ENCODE data around the gene STX5. TPM values are rescaled to one million over a fixed set of nuclear protein-coding genes. Genes with fewer than 3 reads are reported as not detected.
"Not testable (repeated sequence)": the region's sequence is repeated elsewhere in the genome, so short reads cannot be mapped to it uniquely, and the experiment has no call there.

The STX5 gene
- total and polyA plus RNA-seq, 9 of the 15 experiments (the other 6 are each of a cell fraction or from before 2014, with no cell fraction given), result 2.8 to 28.6 (median 23.7) TPM

- H3K4me3 ChIP-seq, result peak overlapping the region; percentile 30
- H3K27me3 ChIP-seq (ENCODE audit: control insufficient read depth in 2 of 2, insufficient read depth in 2 of 2, low read length in 2 of 2); FAIRE-seq; CTCF ChIA-PET (ENCODE audit: low intra/inter-chr PET ratio); ATAC-seq; H2AFZ ChIP-seq (ENCODE audit: low read depth, low read length); H3K9me3 ChIP-seq (replicated peaks; ENCODE audit: control insufficient read depth, insufficient read depth, low read depth, low read length); H3K9me1 ChIP-seq (ENCODE audit: control insufficient read depth, insufficient read depth, low read length); BruUV-seq (replicated peaks); DNase-seq (ENCODE audit: extremely low read depth in 1 of 4, low spot score in 3 of 4); TF ChIP-seq NR2C1 (IDR thresholded peaks at IDR 0.05); ZNF740 (CRISPR knock-in tag; IDR thresholded peaks at IDR 0.05): not testable (repeated sequence)
- in situ Hi-C loops (cut with MboI), result loop anchor here (25.0 kb wide), 1 partner anchor 472 kb away; no protein-coding TSS in a partner anchor
- peak overlapping the region; percentile 63 for H3K27ac ChIP-seq (ENCODE audit: extremely low read depth, low read depth, low read length)
- peaks cover 99% of the 10 kb centered on the region for H3K79me2 ChIP-seq (ENCODE audit: control insufficient read depth, insufficient read depth, low read length)
- peaks cover 53% of the 10 kb centered on the region for H3K36me3 ChIP-seq (ENCODE audit: control insufficient read depth, insufficient read depth, low read length)
- H4K20me1 ChIP-seq (replicated peaks; ENCODE audit: control insufficient read depth, insufficient read depth, low read length), result peaks cover 20% of the 10 kb centered on the region
- H3K4me1 ChIP-seq (replicated peaks in 1 of 2; ENCODE audit: control insufficient read depth in 2 of 2, insufficient read depth in 2 of 2, low read length in 2 of 2), result peaks cover 22 to 28% of the 10 kb centered on the region in 2 experiments; a peak in 4 of 5 replicates
- under 1% methylated on average over 8 of the region's 8 CpGs for WGBS (ENCODE audit: insufficient coverage, low coverage, missing lambda C conversion rate)
- peak overlapping the region; percentile 76 for H3K4me2 ChIP-seq (ENCODE audit: insufficient read depth, low read length)
- intact Hi-C loops (cut with micrococcal nuclease), result loop anchor here (5.0 kb wide), 1 partner anchor 462 kb away; no protein-coding TSS in a partner anchor
- H3K9ac ChIP-seq (ENCODE audit: insufficient read depth in 1 of 2, low read depth in 2 of 2, low read length in 2 of 2), result peak overlapping the region; percentile 53 to 85
- POLR2A ChIA-PET, result interaction anchor here (0.7 kb wide), 1 partner anchor 19 kb away, joined by 3 read pairs; no protein-coding TSS in a partner anchor
- TF ChIP-seq ZBTB9 (CRISPR knock-in tag; IDR thresholded peaks at IDR 0.05) (0 out of 2 replicates have a peak, but pooled peaks have one; percentile 42), ZNF592 (IDR thresholded peaks at IDR 0.05) (peak; percentile 97), ZNF583 (CRISPR knock-in tag; IDR thresholded peaks at IDR 0.05) (peak; percentile 62; the same call in 1 of the 2 replicates), PYGO2 (tag; IDR thresholded peaks at IDR 0.05) (peak; percentile 79; the same call in 1 of the 2 replicates), NR2C1 (tag; IDR thresholded peaks at IDR 0.05) (peak; percentile 51; the same call in 1 of the 2 replicates), ZNF740 (tag; IDR thresholded peaks at IDR 0.05) (peak in 1 of 2 experiments; percentile 82; a peak in 2 of 4 replicates), ZNF165 (CRISPR knock-in tag; IDR thresholded peaks at IDR 0.05; ENCODE audit: borderline replicate concordance) (0 out of 2 replicates have a peak, but pooled peaks have one; percentile 53), TEAD1 (CRISPR knock-in tag; IDR thresholded peaks at IDR 0.05) (peak in 1 of 2 experiments; percentile 53; a peak in 1 of 4 replicates), ZNF175 (CRISPR knock-in tag; IDR thresholded peaks at IDR 0.05; ENCODE audit: low read depth) (0 out of 2 replicates have a peak, but pooled peaks have one; percentile 35), ZNF41 (CRISPR knock-in tag; conservative IDR thresholded peaks at IDR 0.05) (peak; percentile 68; the same call in 1 of the 2 replicates)
These were observed 27.4 kb upstream of the STX5 start for GRCh38 chr11:62859281-62859703.

Measured in K562 (cell line).